ENCODE results near the gene JDP2. TPM values are rescaled to one million over a fixed set of nuclear protein-coding genes. Genes with fewer than 3 reads are reported as not detected.

The JDP2 gene
- total RNA-seq, 1 experiment from 2014 or later, result 23.3 TPM

DNA sequence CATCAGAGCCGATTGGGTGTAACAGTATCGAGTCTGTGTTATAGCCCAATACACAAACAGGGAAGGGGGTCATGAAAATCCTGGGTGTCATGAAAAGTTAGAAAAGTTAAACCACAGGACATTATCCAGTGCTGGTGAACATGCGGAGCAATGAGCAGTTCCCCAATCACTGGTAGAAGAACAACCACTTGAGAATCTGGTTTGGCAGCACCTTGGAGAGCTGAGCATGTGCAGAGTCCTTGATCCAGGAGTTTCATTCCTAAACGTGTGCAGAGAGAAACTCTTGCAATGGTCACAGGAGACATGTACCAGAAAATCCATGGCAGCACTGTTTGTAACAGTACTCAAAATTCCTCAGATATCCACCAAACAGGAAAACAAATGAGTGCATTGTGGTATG is 23.0 kb upstream of the JDP2 start:
- no peak overlapping the region for H3K4me3 Mint-ChIP-seq
- 0 out of 2 replicates have a peak, but pooled peaks cover 4% of the 10 kb centered on the region for H3K9me3 Mint-ChIP-seq
- ChIA-PET POLR2A (no interaction called here), CTCF (no interaction called here)
- no peaks in the 10 kb centered on the region; the same call in 1 of the 2 replicates for H3K27me3 Mint-ChIP-seq (ENCODE audit: low read depth)
- H3K4me1 Mint-ChIP-seq, result peaks cover 44% of the 10 kb centered on the region
- no peak for DNase-seq (ENCODE audit: low spot score)
- no peaks in the 10 kb centered on the region for H3K36me3 Mint-ChIP-seq
- TF ChIP-seq, protein P1, sequence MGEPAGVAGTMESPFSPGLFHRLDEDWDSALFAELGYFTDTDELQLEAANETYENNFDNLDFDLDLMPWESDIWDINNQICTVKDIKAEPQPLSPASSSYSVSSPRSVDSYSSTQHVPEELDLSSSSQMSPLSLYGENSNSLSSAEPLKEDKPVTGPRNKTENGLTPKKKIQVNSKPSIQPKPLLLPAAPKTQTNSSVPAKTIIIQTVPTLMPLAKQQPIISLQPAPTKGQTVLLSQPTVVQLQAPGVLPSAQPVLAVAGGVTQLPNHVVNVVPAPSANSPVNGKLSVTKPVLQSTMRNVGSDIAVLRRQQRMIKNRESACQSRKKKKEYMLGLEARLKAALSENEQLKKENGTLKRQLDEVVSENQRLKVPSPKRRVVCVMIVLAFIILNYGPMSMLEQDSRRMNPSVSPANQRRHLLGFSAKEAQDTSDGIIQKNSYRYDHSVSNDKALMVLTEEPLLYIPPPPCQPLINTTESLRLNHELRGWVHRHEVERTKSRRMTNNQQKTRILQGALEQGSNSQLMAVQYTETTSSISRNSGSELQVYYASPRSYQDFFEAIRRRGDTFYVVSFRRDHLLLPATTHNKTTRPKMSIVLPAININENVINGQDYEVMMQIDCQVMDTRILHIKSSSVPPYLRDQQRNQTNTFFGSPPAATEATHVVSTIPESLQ (CRISPR knock-in tag; IDR thresholded peaks at IDR 0.05), result no peak
- TF ChIP-seq, protein P2, sequence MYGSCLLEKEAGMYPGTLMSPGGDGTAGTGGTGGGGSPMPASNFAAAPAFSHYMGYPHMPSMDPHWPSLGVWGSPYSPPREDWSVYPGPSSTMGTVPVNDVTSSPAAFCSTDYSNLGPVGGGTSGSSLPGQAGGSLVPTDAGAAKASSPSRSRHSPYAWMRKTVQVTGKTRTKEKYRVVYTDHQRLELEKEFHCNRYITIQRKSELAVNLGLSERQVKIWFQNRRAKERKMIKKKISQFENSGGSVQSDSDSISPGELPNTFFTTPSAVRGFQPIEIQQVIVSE (CRISPR knock-in tag; IDR thresholded peaks at IDR 0.05; ENCODE audit: borderline replicate concordance), result no peak
- ATAC-seq, result no peak
- no peak overlapping the region for H3K27ac Mint-ChIP-seq

DNA sequence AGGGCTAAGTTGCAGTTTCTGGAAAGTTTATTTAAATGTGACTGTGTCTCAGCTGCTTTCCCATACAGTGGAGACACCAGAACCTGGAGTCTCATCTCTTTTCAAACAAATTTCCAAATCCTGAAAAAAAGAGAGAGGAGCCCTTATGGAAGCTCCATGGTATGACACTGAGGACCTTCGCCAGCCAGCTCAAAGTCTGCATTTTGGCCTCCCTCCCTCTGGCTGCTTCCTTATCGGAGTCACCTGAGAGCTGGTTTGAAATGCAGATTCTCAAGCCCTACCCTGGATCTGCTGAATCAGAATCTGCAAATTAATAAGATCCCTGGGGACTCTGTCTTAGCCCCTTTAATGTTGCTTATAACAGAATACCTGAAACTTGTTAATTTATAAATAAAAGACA is 21.7 kb upstream of the JDP2 start:
- CTCF ChIA-PET, result interaction anchor here (0.7 to 1.6 kb wide), 3 partner anchors 10 to 83 kb away, joined by 3 read pairs; no protein-coding TSS in a partner anchor

DNA sequence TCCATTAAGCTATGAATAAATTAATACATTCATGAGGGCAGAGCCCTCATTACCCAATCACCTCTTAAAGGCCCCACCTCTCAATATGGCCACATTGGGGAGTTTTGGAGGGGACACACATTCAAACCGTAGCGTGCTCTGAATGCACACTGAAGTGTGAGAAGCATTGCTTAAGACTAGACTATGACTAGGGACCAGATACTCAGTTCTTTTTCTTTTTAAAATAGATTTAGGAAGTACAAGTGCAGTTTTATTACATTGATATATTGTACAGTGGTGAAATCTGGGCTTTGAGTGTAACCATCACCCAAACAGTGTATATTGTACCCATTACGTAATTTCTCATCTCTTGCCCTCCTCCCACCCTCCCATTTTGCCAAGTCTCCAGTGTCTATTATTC is 21.0 kb upstream of the JDP2 start:
- no peaks in the 10 kb centered on the region for H3K36me3 Mint-ChIP-seq
- ATAC-seq (no peak), DNase-seq (ENCODE audit: low spot score) (no peak)
- H3K27me3 Mint-ChIP-seq (ENCODE audit: low read depth), result no peaks in the 10 kb centered on the region; the same call in none of the 2 replicates
- ChIA-PET CTCF (no interaction called here), POLR2A (no interaction called here)
- H3K27ac Mint-ChIP-seq, result no peak overlapping the region
- TF ChIP-seq, protein P3, sequence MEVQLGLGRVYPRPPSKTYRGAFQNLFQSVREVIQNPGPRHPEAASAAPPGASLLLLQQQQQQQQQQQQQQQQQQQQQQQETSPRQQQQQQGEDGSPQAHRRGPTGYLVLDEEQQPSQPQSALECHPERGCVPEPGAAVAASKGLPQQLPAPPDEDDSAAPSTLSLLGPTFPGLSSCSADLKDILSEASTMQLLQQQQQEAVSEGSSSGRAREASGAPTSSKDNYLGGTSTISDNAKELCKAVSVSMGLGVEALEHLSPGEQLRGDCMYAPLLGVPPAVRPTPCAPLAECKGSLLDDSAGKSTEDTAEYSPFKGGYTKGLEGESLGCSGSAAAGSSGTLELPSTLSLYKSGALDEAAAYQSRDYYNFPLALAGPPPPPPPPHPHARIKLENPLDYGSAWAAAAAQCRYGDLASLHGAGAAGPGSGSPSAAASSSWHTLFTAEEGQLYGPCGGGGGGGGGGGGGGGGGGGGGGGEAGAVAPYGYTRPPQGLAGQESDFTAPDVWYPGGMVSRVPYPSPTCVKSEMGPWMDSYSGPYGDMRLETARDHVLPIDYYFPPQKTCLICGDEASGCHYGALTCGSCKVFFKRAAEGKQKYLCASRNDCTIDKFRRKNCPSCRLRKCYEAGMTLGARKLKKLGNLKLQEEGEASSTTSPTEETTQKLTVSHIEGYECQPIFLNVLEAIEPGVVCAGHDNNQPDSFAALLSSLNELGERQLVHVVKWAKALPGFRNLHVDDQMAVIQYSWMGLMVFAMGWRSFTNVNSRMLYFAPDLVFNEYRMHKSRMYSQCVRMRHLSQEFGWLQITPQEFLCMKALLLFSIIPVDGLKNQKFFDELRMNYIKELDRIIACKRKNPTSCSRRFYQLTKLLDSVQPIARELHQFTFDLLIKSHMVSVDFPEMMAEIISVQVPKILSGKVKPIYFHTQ (CRISPR knock-in tag; IDR thresholded peaks at IDR 0.05), result no peak
- no peak for TF ChIP-seq MXD4 (CRISPR knock-in tag; IDR thresholded peaks at IDR 0.05; ENCODE audit: borderline replicate concordance)
- TF ChIP-seq GABPB1 (CRISPR knock-in tag; IDR thresholded peaks at IDR 0.05), result no peak
- TF ChIP-seq NFATC4 (CRISPR knock-in tag; IDR thresholded peaks at IDR 0.05), result no peak
- TF ChIP-seq JAZF1 (CRISPR knock-in tag; IDR thresholded peaks at IDR 0.05), result no peak
- TF ChIP-seq, protein P4, sequence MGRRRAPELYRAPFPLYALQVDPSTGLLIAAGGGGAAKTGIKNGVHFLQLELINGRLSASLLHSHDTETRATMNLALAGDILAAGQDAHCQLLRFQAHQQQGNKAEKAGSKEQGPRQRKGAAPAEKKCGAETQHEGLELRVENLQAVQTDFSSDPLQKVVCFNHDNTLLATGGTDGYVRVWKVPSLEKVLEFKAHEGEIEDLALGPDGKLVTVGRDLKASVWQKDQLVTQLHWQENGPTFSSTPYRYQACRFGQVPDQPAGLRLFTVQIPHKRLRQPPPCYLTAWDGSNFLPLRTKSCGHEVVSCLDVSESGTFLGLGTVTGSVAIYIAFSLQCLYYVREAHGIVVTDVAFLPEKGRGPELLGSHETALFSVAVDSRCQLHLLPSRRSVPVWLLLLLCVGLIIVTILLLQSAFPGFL (CRISPR knock-in tag; IDR thresholded peaks at IDR 0.05; ENCODE audit: borderline replicate concordance), result no peak
- TF ChIP-seq, protein P5, sequence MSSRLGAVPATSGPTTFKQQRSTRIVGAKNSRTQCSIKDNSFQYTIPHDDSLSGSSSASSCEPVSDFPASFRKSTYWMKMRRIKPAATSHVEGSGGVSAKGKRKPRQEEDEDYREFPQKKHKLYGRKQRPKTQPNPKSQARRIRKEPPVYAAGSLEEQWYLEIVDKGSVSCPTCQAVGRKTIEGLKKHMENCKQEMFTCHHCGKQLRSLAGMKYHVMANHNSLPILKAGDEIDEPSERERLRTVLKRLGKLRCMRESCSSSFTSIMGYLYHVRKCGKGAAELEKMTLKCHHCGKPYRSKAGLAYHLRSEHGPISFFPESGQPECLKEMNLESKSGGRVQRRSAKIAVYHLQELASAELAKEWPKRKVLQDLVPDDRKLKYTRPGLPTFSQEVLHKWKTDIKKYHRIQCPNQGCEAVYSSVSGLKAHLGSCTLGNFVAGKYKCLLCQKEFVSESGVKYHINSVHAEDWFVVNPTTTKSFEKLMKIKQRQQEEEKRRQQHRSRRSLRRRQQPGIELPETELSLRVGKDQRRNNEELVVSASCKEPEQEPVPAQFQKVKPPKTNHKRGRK (CRISPR knock-in tag; IDR thresholded peaks at IDR 0.05; ENCODE audit: borderline replicate concordance), result no peak
- TF ChIP-seq, protein P6, sequence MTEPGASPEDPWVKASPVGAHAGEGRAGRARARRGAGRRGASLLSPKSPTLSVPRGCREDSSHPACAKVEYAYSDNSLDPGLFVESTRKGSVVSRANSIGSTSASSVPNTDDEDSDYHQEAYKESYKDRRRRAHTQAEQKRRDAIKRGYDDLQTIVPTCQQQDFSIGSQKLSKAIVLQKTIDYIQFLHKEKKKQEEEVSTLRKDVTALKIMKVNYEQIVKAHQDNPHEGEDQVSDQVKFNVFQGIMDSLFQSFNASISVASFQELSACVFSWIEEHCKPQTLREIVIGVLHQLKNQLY (CRISPR knock-in tag; IDR thresholded peaks at IDR 0.05), result no peak
- H3K9me3 Mint-ChIP-seq, result 0 out of 2 replicates have a peak, but pooled peaks cover 4% of the 10 kb centered on the region
- H3K4me1 Mint-ChIP-seq, result peaks cover 43% of the 10 kb centered on the region
- no peak overlapping the region for H3K4me3 Mint-ChIP-seq

More for the DNA sequence above, 21.7 kb upstream of the JDP2 start:
- TF ChIP-seq FOXP1 (CRISPR knock-in tag; IDR thresholded peaks at IDR 0.05; ENCODE audit: borderline replicate concordance) (no peak), CBFB (CRISPR knock-in tag; IDR thresholded peaks at IDR 0.05; ENCODE audit: low read depth) (no peak), ESRRA (CRISPR knock-in tag; IDR thresholded peaks at IDR 0.05; ENCODE audit: borderline replicate concordance) (no peak), NFE2L1 (CRISPR knock-in tag; IDR thresholded peaks at IDR 0.05) (no peak)
- TF ChIP-seq, protein P7, sequence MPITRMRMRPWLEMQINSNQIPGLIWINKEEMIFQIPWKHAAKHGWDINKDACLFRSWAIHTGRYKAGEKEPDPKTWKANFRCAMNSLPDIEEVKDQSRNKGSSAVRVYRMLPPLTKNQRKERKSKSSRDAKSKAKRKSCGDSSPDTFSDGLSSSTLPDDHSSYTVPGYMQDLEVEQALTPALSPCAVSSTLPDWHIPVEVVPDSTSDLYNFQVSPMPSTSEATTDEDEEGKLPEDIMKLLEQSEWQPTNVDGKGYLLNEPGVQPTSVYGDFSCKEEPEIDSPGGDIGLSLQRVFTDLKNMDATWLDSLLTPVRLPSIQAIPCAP (CRISPR knock-in tag; IDR thresholded peaks at IDR 0.05), result no peak
- Mint-ChIP-seq H3K4me3 (no peak overlapping the region), H3K27me3 (ENCODE audit: low read depth) (no peaks in the 10 kb centered on the region; the same call in none of the 2 replicates), H3K9me3 (0 out of 2 replicates have a peak, but pooled peaks cover 4% of the 10 kb centered on the region), H3K4me1 (peaks cover 46% of the 10 kb centered on the region), H3K36me3 (no peaks in the 10 kb centered on the region), H3K27ac (no peak overlapping the region)
- POLR2A ChIA-PET, result no interaction called here
- DNase-seq (ENCODE audit: low spot score), result no peak
- peak; percentile 13 for ATAC-seq
